BE2C (cell line): ENCODE results near the gene CLCNKA.

Experiments used
- DNase-seq: peaks from one replicate; pipeline ENCODE4 v3.0.0-alpha.2; 2020
- H3K27me3 ChIP-seq: fragments of 250-450 bp; sonication (Bioruptor Pico); 2 replicates; pipeline ENCODE4 v1.5.1; 2020; ENCODE audit warnings: mild to moderate bottlenecking
- H3K36me3 ChIP-seq: fragments of 250-450 bp; sonication (Bioruptor Pico); 2 replicates; pipeline ENCODE4 v1.5.1; 2020; ENCODE audit warnings: mild to moderate bottlenecking
- H3K4me1 ChIP-seq: fragments of 250-450 bp; sonication (Bioruptor Pico); 2 replicates; pipeline ENCODE4 v1.5.1; 2020
- H3K4me3 ChIP-seq: 2 replicates; pipeline ENCODE4 v1.5.1; 2011; ENCODE audit warnings: low read depth, low read length
- H3K9me3 ChIP-seq: fragments of 250-450 bp; sonication (Bioruptor Pico); 2 replicates; pipeline ENCODE4 v1.5.1; 2020
- CTCF ChIP-seq: IDR thresholded peaks from 2 replicates; pipeline ENCODE4 v1.5.1; 2012; ENCODE audit warnings: mild to moderate bottlenecking, low read depth, low read length

Gene CLCNKA

GRCh38 chr1:16015491-16015890 lies 6.3 kb upstream of the CLCNKA start:
- no peak for TF ChIP-seq CTCF
- DNase-seq = no peak
- H3K4me1 ChIP-seq = peaks cover 40% of the 10 kb centered on the region
- H3K9me3 ChIP-seq = no peaks in the 10 kb centered on the region
- H3K36me3 ChIP-seq = no peaks in the 10 kb centered on the region
- H3K27me3 ChIP-seq = no peaks in the 10 kb centered on the region
- no peak overlapping the region for H3K4me3 ChIP-seq

- Histone ChIP-seq H3K4me3 (no peak overlapping the region), H3K27me3 (no peaks in the 10 kb centered on the region), H3K36me3 (no peaks in the 10 kb centered on the region), H3K9me3 (no peaks in the 10 kb centered on the region), H3K4me1 (peaks cover 40% of the 10 kb centered on the region)
- TF ChIP-seq CTCF = no peak
- no peak for DNase-seq
These were observed 5.6 kb upstream of the CLCNKA start for GRCh38 chr1:16015960-16016901.

GRCh38 chr1:16017076-16017460 lies 4.8 kb upstream of the CLCNKA start:
- H3K4me1 ChIP-seq = peaks cover 40% of the 10 kb centered on the region
- no peak for TF ChIP-seq CTCF
- H3K36me3 ChIP-seq = no peaks in the 10 kb centered on the region
- no peak for DNase-seq
- no peaks in the 10 kb centered on the region for H3K27me3 ChIP-seq
- H3K9me3 ChIP-seq = no peaks in the 10 kb centered on the region
- H3K4me3 ChIP-seq = no peak overlapping the region

GRCh38 chr1:16017461-16018303 lies 4.2 kb upstream of the CLCNKA start, which contains the start of gene HSPB7:
HSPB7 (minus strand) TSS chr1:16018043; CDS start chr1:16017963, 80 bp downstream.
- H3K4me3 ChIP-seq = no peak within 1 kb of the TSS
- DNase-seq = peak; percentile 34
- no peaks in the 10 kb centered on the region for H3K36me3 ChIP-seq
- H3K9me3 ChIP-seq = no peaks in the 10 kb centered on the region
- TF ChIP-seq CTCF = no peak
- H3K4me1 ChIP-seq = peaks cover 40% of the 10 kb centered on the region
- no peaks in the 10 kb centered on the region for H3K27me3 ChIP-seq

- Histone ChIP-seq H3K4me3 (no peak overlapping the region), H3K27me3 (no peaks in the 10 kb centered on the region), H3K4me1 (peaks cover 40% of the 10 kb centered on the region), H3K36me3 (no peaks in the 10 kb centered on the region), H3K9me3 (no peaks in the 10 kb centered on the region)
- DNase-seq = no peak
- TF ChIP-seq CTCF = no peak
These were observed 3.5 kb upstream of the CLCNKA start for GRCh38 chr1:16018308-16018707.
